ENCODE measurements around the gene FOXL3.
"Not testable (repeated sequence)": the region's sequence is repeated elsewhere in the genome, so short reads cannot be mapped to it uniquely, and the experiment has no call there.

FOXL3 gene

GRCh38 chr7:335358-336148 lies 45.6 kb downstream of the FOXL3 start:
- Histone ChIP-seq H3K79me2 (no peaks in the 10 kb centered on the region), H3K9ac (no peak overlapping the region), H3K36me3 (ENCODE audit: control insufficient read depth, insufficient read depth, low read length) (no peaks in the 10 kb centered on the region), H3K27ac (no peak overlapping the region), H3K4me1 (no peaks in the 10 kb centered on the region), H3K27me3 (ENCODE audit: control insufficient read depth, insufficient read depth, low read length) (no peaks in the 10 kb centered on the region), H3K4me2 (ENCODE audit: low read length) (no peak overlapping the region), H3K9me3 (ENCODE audit: control insufficient read depth, low read length) (no peaks in the 10 kb centered on the region), H3K4me3 (ENCODE audit: low read depth, low read length) (no peak overlapping the region), H2AFZ (no peak overlapping the region)
- TF ChIP-seq, protein P1, sequence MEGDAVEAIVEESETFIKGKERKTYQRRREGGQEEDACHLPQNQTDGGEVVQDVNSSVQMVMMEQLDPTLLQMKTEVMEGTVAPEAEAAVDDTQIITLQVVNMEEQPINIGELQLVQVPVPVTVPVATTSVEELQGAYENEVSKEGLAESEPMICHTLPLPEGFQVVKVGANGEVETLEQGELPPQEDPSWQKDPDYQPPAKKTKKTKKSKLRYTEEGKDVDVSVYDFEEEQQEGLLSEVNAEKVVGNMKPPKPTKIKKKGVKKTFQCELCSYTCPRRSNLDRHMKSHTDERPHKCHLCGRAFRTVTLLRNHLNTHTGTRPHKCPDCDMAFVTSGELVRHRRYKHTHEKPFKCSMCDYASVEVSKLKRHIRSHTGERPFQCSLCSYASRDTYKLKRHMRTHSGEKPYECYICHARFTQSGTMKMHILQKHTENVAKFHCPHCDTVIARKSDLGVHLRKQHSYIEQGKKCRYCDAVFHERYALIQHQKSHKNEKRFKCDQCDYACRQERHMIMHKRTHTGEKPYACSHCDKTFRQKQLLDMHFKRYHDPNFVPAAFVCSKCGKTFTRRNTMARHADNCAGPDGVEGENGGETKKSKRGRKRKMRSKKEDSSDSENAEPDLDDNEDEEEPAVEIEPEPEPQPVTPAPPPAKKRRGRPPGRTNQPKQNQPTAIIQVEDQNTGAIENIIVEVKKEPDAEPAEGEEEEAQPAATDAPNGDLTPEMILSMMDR (IDR thresholded peaks at IDR 0.05) = no peak

- not testable (repeated sequence) for H3K79me2 ChIP-seq; H3K9me3 ChIP-seq (ENCODE audit: control insufficient read depth, low read length); H3K4me3 ChIP-seq (ENCODE audit: low read depth, low read length); H3K27me3 ChIP-seq (ENCODE audit: control insufficient read depth, insufficient read depth, low read length); H3K9ac ChIP-seq; H3K27ac ChIP-seq; H3K4me2 ChIP-seq (ENCODE audit: low read length); H3K4me1 ChIP-seq; H2AFZ ChIP-seq; H3K36me3 ChIP-seq (ENCODE audit: control insufficient read depth, insufficient read depth, low read length)
These were observed 46.2 kb downstream of the FOXL3 start for GRCh38 chr7:336149-336533.

DNA sequence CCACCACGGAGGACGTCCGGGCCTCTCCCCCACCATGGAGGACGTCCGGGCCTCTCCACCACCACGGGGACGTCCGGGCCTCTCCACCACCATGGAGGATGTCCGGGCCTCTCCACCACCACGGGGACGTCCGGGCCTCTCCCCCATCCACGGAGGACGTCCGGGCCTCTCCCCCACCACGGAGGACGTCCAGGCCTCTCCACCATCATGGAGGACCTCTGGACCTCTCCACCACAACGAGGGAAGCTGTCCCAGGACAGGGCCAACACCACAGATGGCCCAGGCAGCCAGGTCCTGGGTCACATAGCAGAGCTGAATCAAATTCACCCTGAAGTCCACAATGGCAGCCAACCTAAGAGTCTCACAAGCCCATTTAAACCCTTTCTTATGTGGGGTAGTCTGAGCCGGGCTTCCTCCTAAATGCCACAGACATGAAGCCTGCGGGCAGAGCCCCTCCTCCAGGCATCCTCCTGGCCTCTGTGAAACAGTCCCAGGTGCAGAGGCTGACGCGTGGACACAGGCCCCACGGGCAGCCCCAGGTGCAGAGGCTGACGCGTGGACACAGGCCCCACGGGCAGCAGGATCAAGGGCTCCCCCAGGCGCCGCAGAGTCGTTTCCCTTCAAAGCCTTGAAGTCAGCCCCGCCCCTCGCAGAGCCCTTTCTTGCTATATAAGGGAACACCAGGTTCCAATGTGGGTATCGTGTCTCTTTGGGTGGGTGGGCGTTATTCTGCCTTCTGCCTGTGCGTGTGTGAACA lies 47.0 kb downstream of the FOXL3 start:
- H3K79me2 ChIP-seq = no peaks in the 10 kb centered on the region
- no peaks in the 10 kb centered on the region for H3K9me3 ChIP-seq (ENCODE audit: control insufficient read depth, low read length)
- no peaks in the 10 kb centered on the region for H3K27me3 ChIP-seq (ENCODE audit: control insufficient read depth, insufficient read depth, low read length)
- no peak overlapping the region for H3K9ac ChIP-seq
- TF ChIP-seq, protein P1 (IDR thresholded peaks at IDR 0.05) = no peak
- no peak overlapping the region for H2AFZ ChIP-seq
- H3K4me3 ChIP-seq (ENCODE audit: low read depth, low read length) = no peak overlapping the region
- no peak overlapping the region for H3K27ac ChIP-seq
- no peak overlapping the region for H3K4me2 ChIP-seq (ENCODE audit: low read length)
- no peaks in the 10 kb centered on the region for H3K36me3 ChIP-seq (ENCODE audit: control insufficient read depth, insufficient read depth, low read length)
- no peaks in the 10 kb centered on the region for H3K4me1 ChIP-seq

GRCh38 chr7:337567-337951 lies 47.6 kb downstream of the FOXL3 start:
- no peak overlapping the region for H3K27ac ChIP-seq
- H3K4me2 ChIP-seq (ENCODE audit: low read length) = no peak overlapping the region
- H3K36me3 ChIP-seq (ENCODE audit: control insufficient read depth, insufficient read depth, low read length) = no peaks in the 10 kb centered on the region
- H3K9me3 ChIP-seq (ENCODE audit: control insufficient read depth, low read length) = no peaks in the 10 kb centered on the region
- H3K79me2 ChIP-seq = no peaks in the 10 kb centered on the region
- H3K4me1 ChIP-seq = no peaks in the 10 kb centered on the region
- H3K4me3 ChIP-seq (ENCODE audit: low read depth, low read length) = no peak overlapping the region
- no peak overlapping the region for H3K9ac ChIP-seq
- TF ChIP-seq, protein P1 (IDR thresholded peaks at IDR 0.05) = no peak
- no peaks in the 10 kb centered on the region for H3K27me3 ChIP-seq (ENCODE audit: control insufficient read depth, insufficient read depth, low read length)
- no peak overlapping the region for H2AFZ ChIP-seq

GRCh38 chr7:338295-339061 lies 48.5 kb downstream of the FOXL3 start:
- no peaks in the 10 kb centered on the region for H3K4me1 ChIP-seq
- no peaks in the 10 kb centered on the region for H3K79me2 ChIP-seq
- H3K36me3 ChIP-seq (ENCODE audit: control insufficient read depth, insufficient read depth, low read length) = no peaks in the 10 kb centered on the region

More at GRCh38 chr7:338295-339061, 48.5 kb downstream of the FOXL3 start:
- H3K4me2 ChIP-seq (ENCODE audit: low read length) = no peak overlapping the region
- no peak overlapping the region for H3K9ac ChIP-seq
- no peak overlapping the region for H2AFZ ChIP-seq
- TF ChIP-seq, protein P1 (IDR thresholded peaks at IDR 0.05) = no peak
- H3K4me3 ChIP-seq (ENCODE audit: low read depth, low read length) = no peak overlapping the region
- H3K27ac ChIP-seq = no peak overlapping the region
- no peaks in the 10 kb centered on the region for H3K27me3 ChIP-seq (ENCODE audit: control insufficient read depth, insufficient read depth, low read length)
- no peaks in the 10 kb centered on the region for H3K9me3 ChIP-seq (ENCODE audit: control insufficient read depth, low read length)
